GM23248 (cell line): ENCODE data around the gene COL23A1. TPM values are rescaled to one million over a fixed set of nuclear protein-coding genes. Genes with fewer than 3 reads are reported as not detected.

Experiments used
- DNase-seq: peaks from one replicate; pipeline ENCODE4 v3.0.0-alpha.2; 2015
- H2AFZ ChIP-seq: fragments of 200-600 bp; sonication (generic); 2 replicates; pipeline ENCODE4 v1.6.1; 2016; ENCODE audit warnings: antibody characterized with exemption
- H3F3A ChIP-seq: fragments of 200-600 bp; sonication (generic); 2 replicates; pipeline ENCODE4 v1.6.1; 2016; ENCODE audit warnings: mild to moderate bottlenecking, antibody characterized with exemption, mixed run types; ENCODE audit not compliant: insufficient read depth
- H3K27ac ChIP-seq: fragments of 200-600 bp; sonication (generic); 2 replicates; pipeline ENCODE4 v1.5.1; 2016; ENCODE audit warnings: mild to moderate bottlenecking
- H3K27me3 ChIP-seq: fragments of 200-600 bp; sonication (generic); replicated peaks from 2 replicates; pipeline ENCODE4 v1.6.1; 2016; ENCODE audit warnings: mild to moderate bottlenecking; ENCODE audit not compliant: insufficient read depth
- H3K36me3 ChIP-seq: fragments of 200-600 bp; sonication (generic); 2 replicates; pipeline ENCODE4 v1.6.1; 2016; ENCODE audit warnings: low read depth, mild to moderate bottlenecking
- H3K4me1 ChIP-seq: fragments of 200-600 bp; sonication (generic); 2 replicates; pipeline ENCODE4 v1.6.1; 2016; ENCODE audit warnings: mild to moderate bottlenecking; ENCODE audit not compliant: insufficient read depth
- H3K4me2 ChIP-seq: fragments of 200-600 bp; sonication (generic); one replicate; pipeline ENCODE4 v1.6.1; 2016; ENCODE audit warnings: mild to moderate bottlenecking; ENCODE audit not compliant: unreplicated experiment
- H3K4me3 ChIP-seq: fragments of 200-600 bp; sonication (generic); 2 replicates; pipeline ENCODE4 v1.5.1; 2016; ENCODE audit warnings: mild to moderate bottlenecking
- H3K79me2 ChIP-seq: fragments of 200-600 bp; sonication (generic); 2 replicates; pipeline ENCODE4 v1.6.1; 2016; ENCODE audit warnings: mild to moderate bottlenecking; ENCODE audit not compliant: insufficient read depth
- H3K9ac ChIP-seq: fragments of 200-600 bp; sonication (generic); 2 replicates; pipeline ENCODE4 v1.6.1; 2016; ENCODE audit warnings: mild to moderate bottlenecking
- H3K9me2 ChIP-seq: fragments of 200-600 bp; sonication (generic); 2 replicates; pipeline ENCODE4 v1.6.1; 2016; ENCODE audit warnings: mixed run types, mild to moderate bottlenecking, moderate library complexity; ENCODE audit not compliant: insufficient read depth
- H3K9me3 ChIP-seq: fragments of 200-600 bp; sonication (generic); one replicate; pipeline ENCODE4 v1.6.1; 2017; ENCODE audit warnings: low read depth
- H4K20me1 ChIP-seq: fragments of 200-600 bp; sonication (generic); 2 replicates; pipeline ENCODE4 v1.6.0; 2016; ENCODE audit not compliant: insufficient read depth
- EZH2 ChIP-seq: fragments of 200-600 bp; sonication (generic); IDR thresholded peaks from 2 replicates; pipeline ENCODE4 v1.6.1; 2018; ENCODE audit warnings: antibody characterized with exemption, mild to moderate bottlenecking; ENCODE audit not compliant: insufficient read depth, poor library complexity, severe bottlenecking
- EZH2phosphoT487 ChIP-seq: fragments of 200-600 bp; sonication (generic); IDR thresholded peaks from 2 replicates; pipeline ENCODE4 v1.6.1; 2018; ENCODE audit warnings: antibody characterized with exemption, moderate library complexity, mild to moderate bottlenecking, low read depth; ENCODE audit not compliant: insufficient read depth
- WGBS, 2 experiments: methylation state at CpG; one replicate each; pipeline ENCODE4 v1.1.6; 2015 to 2017; ENCODE audit warnings: low lambda C conversion rate in 2 of 2, low coverage in 1 of 2; ENCODE audit errors: missing lambda C conversion rate in 2 of 2; 5-methylcytosine and 5-hydroxymethylcytosine counted together
- in situ Hi-C: fragments of 300-500 bp; cut with MboI; formaldehyde crosslinking; loops from 2 replicates; pipeline ENCODE4 v1.15.0; 2020
- polyA plus RNA-seq: library from polyadenylated mRNA; unstranded; fragments of >200 nt; fragmentation: Nextera tagmentation; extraction: Ambion mirVana; gene quantifications from 2 replicates; pipeline ENCODE4 v1.2.1, GENCODE V29; 2016
- total RNA-seq: library from RNA; depleted of rRNA; stranded (reverse); fragments of >200 nt; shearing (Covaris generic); gene quantifications from 2 replicates; pipeline ENCODE4 v1.2.3, GENCODE V29; 2014

Gene COL23A1
- total and polyA plus RNA-seq, 2 experiments from 2014 or later = not detected

DNA sequence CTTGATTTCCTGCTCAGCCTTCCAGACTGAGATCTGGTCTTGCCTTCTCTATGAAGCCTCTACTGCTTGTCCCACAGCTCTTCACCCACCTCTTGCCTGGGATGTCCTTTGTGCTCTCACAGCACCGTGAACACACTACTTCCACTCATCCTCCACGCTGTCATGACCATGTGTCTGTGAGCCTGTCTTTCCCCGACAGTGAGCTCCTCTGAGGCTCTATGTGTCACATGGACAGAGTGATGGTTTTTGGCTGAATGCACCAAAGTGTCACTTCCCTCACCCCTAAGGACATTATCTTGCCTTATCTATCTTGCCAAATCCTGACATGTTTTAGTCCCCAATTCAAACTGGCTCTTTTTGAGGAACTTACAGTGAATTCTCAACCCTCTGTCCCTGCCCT is 368.9 kb downstream of the COL23A1 start:
- H3F3A ChIP-seq = peaks cover 22% of the 10 kb centered on the region
- H3K4me2 ChIP-seq = no peak overlapping the region
- no peaks in the 10 kb centered on the region for H3K4me1 ChIP-seq
- no peak overlapping the region for H3K9ac ChIP-seq
- DNase-seq = no peak
- no peak overlapping the region for H2AFZ ChIP-seq
- H3K4me3 ChIP-seq = no peak overlapping the region
- no peaks in the 10 kb centered on the region for H4K20me1 ChIP-seq
- H3K27ac ChIP-seq = no peak overlapping the region
- no peaks in the 10 kb centered on the region for H3K27me3 ChIP-seq
- peaks cover 9% of the 10 kb centered on the region; the same call in 1 of the 2 replicates for H3K79me2 ChIP-seq
- H3K9me3 ChIP-seq = no peaks in the 10 kb centered on the region
- H3K36me3 ChIP-seq = no peaks in the 10 kb centered on the region
- in situ Hi-C loops = no loop called here
- TF ChIP-seq EZH2phosphoT487 (no peak), EZH2 (no peak)
- whole genome bisulfite sequencing, 2 experiments = 64 to 66% methylated on average over 3 of the region's 3 CpGs
- H3K9me2 ChIP-seq = no peaks in the 10 kb centered on the region

- TF ChIP-seq EZH2phosphoT487 (no peak), EZH2 (no peak)
- no peak overlapping the region for H3K4me2 ChIP-seq
- H3K36me3 ChIP-seq = no peaks in the 10 kb centered on the region
- H3K79me2 ChIP-seq = peaks cover 10% of the 10 kb centered on the region; the same call in 1 of the 2 replicates
- H3K9ac ChIP-seq = no peak overlapping the region
- no peak overlapping the region for H3K27ac ChIP-seq
- no peak overlapping the region for H3K4me3 ChIP-seq
- 71 to 76% methylated on average over 3 of the region's 3 CpGs for WGBS, 2 experiments
- H3K4me1 ChIP-seq = no peaks in the 10 kb centered on the region
- no peak for DNase-seq
- peaks cover 22% of the 10 kb centered on the region for H3F3A ChIP-seq
- H4K20me1 ChIP-seq = no peaks in the 10 kb centered on the region
- no peak overlapping the region for H2AFZ ChIP-seq
- in situ Hi-C loops = no loop called here
- H3K9me2 ChIP-seq = no peaks in the 10 kb centered on the region
- H3K27me3 ChIP-seq = no peaks in the 10 kb centered on the region
- H3K9me3 ChIP-seq = no peaks in the 10 kb centered on the region
Observed at GRCh38 chr5:178218827-178219226, 371.4 kb downstream of the COL23A1 start.

- no peak for TF ChIP-seq EZH2
- TF ChIP-seq EZH2phosphoT487 = no peak
- WGBS, 2 experiments = 87 to 90% methylated on average over 5 of the region's 5 CpGs
- H4K20me1 ChIP-seq = no peaks in the 10 kb centered on the region
- no peak overlapping the region for H3K4me2 ChIP-seq
- H3F3A ChIP-seq = peaks cover 25% of the 10 kb centered on the region
- in situ Hi-C loops = no loop called here
- H3K9me3 ChIP-seq = no peaks in the 10 kb centered on the region
- H3K9ac ChIP-seq = no peak overlapping the region
- H3K27ac ChIP-seq = no peak overlapping the region
- no peak for DNase-seq
- no peak overlapping the region for H3K4me3 ChIP-seq
- H2AFZ ChIP-seq = no peak overlapping the region
- no peaks in the 10 kb centered on the region for H3K9me2 ChIP-seq
- H3K27me3 ChIP-seq = no peaks in the 10 kb centered on the region
- H3K36me3 ChIP-seq = peaks cover 4% of the 10 kb centered on the region; the same call in 1 of the 2 replicates
- no peaks in the 10 kb centered on the region for H3K4me1 ChIP-seq
- H3K79me2 ChIP-seq = peaks cover 13% of the 10 kb centered on the region; the same call in 1 of the 2 replicates
Observed at GRCh38 chr5:178218237-178218776, 371.9 kb downstream of the COL23A1 start.

GRCh38 chr5:178216779-178217178 is 373.4 kb downstream of the COL23A1 start:
- Histone ChIP-seq H3K4me1 (no peaks in the 10 kb centered on the region), H3K79me2 (peaks cover 17% of the 10 kb centered on the region; the same call in 1 of the 2 replicates), H3K4me2 (no peak overlapping the region), H3F3A (peaks cover 34% of the 10 kb centered on the region), H3K36me3 (peaks cover 17% of the 10 kb centered on the region; the same call in 1 of the 2 replicates), H3K4me3 (no peak overlapping the region), H3K9ac (no peak overlapping the region), H3K27me3 (no peaks in the 10 kb centered on the region), H3K9me3 (no peaks in the 10 kb centered on the region), H3K9me2 (no peaks in the 10 kb centered on the region), H3K27ac (no peak overlapping the region), H4K20me1 (no peaks in the 10 kb centered on the region), H2AFZ (no peak overlapping the region)
- in situ Hi-C loops = no loop called here
- no peak for TF ChIP-seq EZH2
- no peak for TF ChIP-seq EZH2phosphoT487
- WGBS, 2 experiments = 93 to 97% methylated on average over 3 of the region's 3 CpGs
- no peak for DNase-seq

- WGBS, 2 experiments = 97 to 99% methylated on average over 5 of the region's 5 CpGs
- Histone ChIP-seq H2AFZ (no peak overlapping the region), H3K4me1 (no peaks in the 10 kb centered on the region), H3K27ac (no peak overlapping the region), H3K9me3 (no peaks in the 10 kb centered on the region), H3K27me3 (no peaks in the 10 kb centered on the region), H3K9ac (no peak overlapping the region), H3F3A (peaks cover 38% of the 10 kb centered on the region), H3K4me2 (no peak overlapping the region), H3K36me3 (peaks cover 23% of the 10 kb centered on the region; the same call in 1 of the 2 replicates), H4K20me1 (no peaks in the 10 kb centered on the region), H3K9me2 (no peaks in the 10 kb centered on the region), H3K4me3 (no peak overlapping the region), H3K79me2 (peaks cover 20% of the 10 kb centered on the region; the same call in 1 of the 2 replicates)
- no peak for DNase-seq
- TF ChIP-seq EZH2 (no peak), EZH2phosphoT487 (no peak)
- in situ Hi-C loops = no loop called here
Observed at GRCh38 chr5:178216088-178216534, 374.1 kb downstream of the COL23A1 start.
